ENCODE measurements around the gene SLX9. TPM values are rescaled to one million over a fixed set of nuclear protein-coding genes. Genes with fewer than 3 reads are reported as not detected.

Gene SLX9
- total RNA-seq, 1 donor from 2014 or later = 17.8 TPM

DNA sequence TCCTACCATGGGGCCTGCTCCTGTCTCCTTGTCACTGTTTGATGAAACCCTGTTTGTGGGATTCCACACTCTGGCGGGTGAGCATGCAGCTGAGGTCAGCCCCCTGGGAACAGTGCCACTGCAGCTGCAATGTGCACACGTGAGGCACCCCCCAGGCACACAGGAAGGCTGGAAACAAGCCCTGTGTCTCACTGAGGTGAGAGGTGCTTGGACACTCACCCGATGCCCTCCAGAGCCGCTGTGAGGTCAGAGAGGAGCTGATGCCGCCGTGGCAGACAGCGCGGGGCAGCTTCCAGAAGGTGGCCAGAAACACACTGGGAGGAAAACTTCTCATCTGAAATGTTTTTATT is 49.7 kb downstream of the SLX9 start:
- peak; percentile 36 to 47 for DNase-seq (ENCODE audit: low read depth in 2 of 2)

DNA sequence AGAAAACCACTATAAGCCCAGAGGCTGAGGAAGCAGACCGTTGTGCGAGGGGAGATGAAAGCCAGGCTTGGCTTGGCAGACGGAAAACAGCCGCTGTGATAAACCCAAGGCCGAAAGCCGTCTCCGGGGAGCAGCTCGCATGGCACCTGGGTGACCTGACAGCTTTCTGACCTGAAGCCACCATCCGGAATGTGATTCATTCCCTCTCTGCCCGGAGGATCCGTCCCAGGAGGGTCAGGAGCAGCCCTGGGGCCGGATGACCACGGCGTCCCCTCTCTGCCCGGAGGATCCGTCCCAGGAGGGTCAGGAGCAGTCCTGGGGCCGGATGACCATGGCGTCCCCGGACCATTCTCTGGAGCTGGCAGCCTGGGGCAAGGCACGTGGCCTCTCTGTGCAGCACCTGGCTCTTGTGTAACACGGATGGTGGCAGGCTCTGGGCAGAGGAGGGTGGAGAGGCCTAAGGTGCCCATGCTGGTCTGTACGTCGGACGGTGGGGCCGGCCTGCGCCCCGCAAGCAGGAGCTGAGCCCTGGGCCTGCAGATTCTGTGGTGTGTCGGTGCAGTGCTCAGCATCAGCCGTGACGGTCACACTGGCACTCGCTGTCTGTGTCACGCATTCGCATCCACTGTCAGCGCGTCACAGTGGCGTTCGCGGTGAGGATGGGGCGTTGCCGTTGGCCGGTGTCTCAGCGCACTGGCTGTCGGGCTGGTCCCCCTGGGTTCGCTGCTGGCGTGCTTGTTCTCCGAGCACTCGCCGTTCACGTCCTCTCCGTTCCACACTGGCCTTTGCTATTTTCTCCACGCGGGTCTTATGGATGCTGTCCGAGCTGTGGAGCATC is 50.3 kb downstream of the SLX9 start:
- peak in 1 of 2 donors; percentile 9 for DNase-seq (ENCODE audit: low read depth in 2 of 2)

DNA sequence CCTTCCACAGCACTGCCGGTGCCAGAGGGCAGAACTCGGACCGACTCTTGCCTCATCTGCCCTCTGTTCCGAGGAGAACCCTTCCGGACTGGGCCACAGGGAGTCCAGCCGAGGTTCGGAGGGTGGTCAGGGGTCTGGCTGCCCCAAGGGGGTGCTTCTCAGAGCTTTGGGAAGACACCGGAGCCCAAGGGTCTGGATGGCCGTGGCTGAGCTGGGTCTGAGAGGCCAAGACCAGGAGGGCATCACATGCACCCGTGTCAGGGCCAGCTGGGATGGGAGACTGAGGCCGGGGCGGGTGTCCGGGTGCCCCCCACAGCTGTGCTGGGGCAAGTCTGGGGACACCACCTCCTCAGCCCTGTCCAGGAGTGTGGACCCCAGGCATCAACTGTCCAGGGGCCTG is 51.1 kb downstream of the SLX9 start:
- no peak for DNase-seq (ENCODE audit: low read depth in 2 of 2)

DNA sequence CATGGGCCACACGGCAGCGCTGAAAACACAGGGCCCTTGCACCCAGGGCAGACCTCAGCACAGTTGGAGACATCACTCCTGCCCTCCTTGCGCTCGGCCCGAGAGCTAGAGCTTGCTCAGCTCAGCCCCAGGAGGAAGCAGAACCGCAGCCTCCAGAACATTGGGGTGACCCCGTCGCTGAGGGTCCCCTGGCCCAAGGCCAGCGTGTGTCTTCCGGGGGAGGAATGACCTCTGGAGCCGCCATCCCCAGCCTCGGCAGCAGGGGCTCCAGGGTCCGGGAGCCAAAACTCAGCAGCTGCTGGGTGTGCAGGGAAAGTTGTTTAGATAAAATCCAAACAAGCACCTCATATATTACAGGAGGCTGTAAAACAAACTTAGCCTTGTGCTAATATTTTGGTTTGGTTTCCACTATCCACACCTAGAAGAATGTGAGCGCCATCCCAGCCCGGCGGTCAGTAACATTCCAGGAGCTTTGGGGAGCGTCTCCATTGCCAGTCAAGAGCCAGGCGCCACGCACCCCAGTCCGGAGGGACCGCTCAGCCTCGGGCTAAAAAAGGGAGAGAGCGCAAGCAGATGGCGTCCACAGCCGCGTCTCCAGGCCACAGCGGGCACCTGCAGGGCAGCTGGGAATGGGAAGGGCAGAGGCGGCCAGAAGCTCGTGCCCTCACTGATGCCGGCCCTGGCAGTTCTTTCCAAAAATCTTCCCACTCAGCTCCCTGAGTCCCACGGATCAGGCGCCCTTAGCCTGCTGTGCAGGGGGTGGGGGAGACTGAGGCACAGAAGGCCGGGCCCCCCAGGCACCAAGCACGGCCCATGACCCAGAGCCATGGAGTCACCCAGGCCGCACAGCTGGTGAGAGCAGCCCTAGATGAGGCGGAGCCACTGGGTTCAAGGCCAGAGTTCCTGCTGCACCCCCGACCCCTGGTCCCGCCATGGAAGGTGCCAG is 52.0 kb downstream of the SLX9 start:
- no peak for DNase-seq (ENCODE audit: low read depth in 2 of 2)

DNA sequence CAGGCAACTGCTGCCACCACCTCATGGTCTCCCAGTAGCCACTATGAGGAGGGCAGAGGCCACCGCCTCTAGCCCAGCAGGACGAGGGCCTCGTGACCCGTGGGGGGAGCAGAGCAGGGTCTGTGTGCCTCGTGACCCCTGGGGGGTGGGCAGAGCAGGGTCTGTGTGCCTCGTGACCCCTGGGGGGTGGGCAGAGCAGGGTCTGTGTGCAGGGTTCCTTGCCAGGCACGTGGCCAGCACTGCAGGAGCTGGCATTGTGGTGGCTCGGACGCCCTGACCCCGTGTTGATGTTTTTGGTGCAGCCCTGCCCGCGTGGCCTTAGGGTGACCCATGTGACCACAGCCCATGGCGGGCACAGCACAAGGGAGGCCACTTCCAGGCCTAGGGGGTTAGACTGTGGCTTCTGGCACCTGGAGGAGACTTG is 52.8 kb downstream of the SLX9 start:
- DNase-seq (ENCODE audit: low read depth in 2 of 2) = no peak

DNA sequence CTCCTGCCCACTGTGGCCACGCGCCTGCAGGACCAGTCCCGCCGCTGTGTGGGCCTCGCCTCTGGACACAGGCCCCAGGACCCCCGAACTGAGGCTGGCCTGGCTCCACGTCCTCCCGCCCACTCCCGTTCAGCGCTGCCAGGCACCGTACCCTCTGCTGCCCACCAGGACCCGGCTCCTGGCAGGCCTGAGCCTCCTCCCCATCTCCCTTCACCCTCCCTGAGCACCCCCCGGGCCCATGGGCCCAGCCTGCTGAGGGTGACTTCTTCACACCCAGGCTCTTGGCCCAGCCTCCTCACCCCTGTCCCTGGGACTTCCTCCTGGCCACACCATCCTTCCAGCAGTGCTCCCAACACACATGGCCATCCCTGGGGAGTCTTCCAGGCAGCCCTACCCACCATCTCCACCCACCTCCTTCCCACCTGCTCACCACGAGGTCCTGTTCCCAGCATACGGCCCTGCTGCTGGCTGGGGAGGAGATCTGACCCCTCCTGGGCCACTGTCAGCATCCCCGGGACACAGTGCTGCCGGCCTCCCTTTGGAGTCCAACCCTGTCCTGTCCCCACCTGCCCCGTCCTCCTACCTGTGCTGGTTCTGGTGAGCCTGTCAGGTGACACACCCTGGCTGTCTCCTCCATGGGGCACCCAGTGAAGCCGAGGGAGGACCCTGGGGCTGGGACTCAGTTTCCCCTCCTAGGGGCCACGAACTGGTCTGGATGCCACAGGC is 53.7 kb downstream of the SLX9 start:
- no peak for DNase-seq (ENCODE audit: low read depth in 2 of 2)

DNA sequence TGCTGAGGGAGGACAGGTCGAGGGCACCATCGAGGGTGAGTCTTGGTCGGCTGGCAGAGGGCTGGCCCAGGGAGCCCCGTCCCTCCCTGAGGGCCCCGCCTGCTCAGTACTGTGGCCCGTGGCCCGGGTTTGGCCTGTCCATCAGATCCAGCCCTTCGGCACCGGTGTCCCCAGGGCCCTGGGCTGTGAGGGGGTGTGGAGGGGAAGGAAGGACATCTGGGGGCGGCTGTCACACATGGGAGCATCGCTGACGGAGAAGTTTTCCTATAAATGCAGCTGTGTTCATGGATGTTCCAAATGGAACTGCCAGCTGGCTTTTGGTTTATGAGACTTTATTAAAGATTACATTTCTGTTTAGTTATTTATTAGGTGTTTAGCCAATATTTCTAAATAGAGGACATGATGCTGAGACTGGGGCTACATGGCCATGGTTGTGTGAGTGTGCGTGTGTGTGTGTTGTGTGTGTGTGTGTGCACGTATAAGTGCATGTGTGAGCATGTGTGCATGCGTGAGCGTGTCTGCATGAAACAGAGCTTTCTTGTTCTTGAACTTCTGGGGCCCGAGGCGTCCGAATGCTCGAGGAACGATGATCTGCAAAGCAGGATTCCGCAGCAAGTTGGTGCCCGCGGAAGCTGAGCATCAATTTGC is 54.3 kb downstream of the SLX9 start:
- no peak for DNase-seq (ENCODE audit: low read depth in 2 of 2)

DNA sequence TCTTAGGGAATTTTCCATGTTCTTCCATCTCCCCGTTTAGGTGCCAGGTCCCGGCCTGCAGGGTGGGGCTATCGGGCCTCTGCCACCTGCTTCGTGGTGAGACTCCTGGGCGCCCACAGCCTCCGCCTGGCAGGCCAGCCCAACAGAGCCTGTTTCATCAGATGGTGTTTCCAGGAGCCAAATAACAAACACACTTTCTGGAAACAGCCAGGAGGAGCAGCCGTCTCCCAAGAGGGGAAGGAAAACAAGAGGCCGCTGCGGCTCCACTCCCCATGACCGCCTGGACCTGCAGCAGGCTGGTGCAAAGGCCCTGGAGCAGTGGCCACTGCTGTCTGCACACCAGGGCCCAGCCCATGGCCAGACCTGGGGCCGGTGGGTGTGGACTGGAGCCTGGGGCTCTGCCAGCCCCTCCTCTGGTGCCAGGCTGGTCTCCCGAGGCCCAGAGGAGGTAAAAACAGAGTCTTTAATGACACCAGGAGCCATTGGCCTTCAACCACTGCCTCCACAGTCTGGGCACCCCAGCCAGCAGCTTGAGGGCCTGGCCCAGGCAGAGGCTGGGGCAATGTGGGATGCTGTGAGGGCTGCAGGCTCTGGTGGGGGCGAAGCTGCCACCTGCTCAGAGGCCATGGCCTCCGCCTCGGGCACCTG is 55.0 kb downstream of the SLX9 start:
- no peak for DNase-seq (ENCODE audit: low read depth in 2 of 2)

DNA sequence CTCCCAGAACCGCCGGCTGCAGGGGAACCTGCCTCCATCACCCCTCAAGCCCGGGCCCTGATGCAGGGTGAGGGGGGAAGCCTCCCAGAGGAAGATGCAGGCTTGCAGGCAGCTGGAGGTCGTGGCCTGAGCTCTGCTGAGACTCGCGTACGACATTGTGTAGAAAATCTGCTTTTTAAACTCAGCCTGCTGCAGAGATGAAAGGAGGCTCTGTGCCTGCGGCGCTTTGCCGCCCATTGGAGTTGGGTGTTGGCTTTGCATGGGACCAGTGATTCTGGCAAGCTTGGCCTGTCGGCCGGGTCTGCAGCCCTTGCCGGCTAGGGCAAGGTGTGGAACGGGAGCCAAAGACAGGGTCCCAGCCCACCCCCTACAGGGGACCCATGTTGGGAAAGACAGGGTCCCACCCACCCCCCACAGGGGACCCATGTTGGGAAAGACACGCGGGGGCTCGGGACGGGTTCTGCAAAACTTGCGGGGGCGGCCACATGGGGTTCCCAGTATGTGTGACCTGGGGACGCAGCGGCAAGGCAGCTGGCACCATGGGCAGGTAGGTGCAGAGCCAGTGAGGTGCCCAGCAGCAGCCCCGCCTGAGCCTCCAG is 55.6 kb downstream of the SLX9 start:
- DNase-seq (ENCODE audit: low read depth in 2 of 2) = no peak

DNA sequence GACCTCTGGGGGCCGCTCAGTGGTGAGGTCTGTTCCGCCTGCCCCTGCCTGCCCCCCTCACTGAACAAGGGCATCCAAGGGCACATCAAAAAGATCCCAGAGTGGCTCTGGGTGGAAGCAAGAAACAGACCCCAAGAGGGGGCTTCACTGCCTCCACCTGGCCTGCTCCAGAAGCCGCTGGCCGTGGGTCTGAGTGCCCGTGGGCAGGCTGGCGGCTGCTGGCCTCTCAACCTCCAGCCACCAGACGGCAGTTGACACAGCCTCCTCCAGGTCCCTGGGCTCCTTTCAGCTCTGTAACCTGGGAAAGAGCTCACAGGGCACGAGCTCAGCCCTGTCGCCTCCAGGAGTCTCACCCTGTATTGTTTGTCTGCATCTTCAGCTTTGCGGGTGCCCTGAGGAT is 56.3 kb downstream of the SLX9 start:
- no peak for DNase-seq (ENCODE audit: low read depth in 2 of 2)

DNA sequence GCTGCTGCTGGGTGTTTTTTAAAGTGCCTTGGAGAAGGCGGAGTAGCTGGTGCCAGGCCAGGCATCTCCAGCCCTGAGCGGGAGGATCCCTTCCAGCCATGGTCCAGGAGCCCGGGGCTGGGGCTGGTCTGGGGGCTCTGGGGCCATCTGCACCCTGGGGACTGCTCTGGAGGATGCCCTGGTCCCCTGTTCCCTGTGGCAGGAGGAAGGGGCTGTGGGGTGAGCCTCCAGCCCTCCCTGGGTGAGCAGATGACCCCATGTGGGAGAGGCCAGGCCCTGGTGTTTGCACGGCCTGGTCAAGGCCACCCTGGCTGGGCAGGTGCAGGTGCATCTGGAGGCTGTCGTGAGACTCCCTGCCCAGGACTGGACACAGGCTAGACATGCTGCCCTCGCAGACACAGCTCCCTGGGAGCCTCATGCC is 56.7 kb downstream of the SLX9 start:
- DNase-seq (ENCODE audit: low read depth in 2 of 2) = no peak

DNA sequence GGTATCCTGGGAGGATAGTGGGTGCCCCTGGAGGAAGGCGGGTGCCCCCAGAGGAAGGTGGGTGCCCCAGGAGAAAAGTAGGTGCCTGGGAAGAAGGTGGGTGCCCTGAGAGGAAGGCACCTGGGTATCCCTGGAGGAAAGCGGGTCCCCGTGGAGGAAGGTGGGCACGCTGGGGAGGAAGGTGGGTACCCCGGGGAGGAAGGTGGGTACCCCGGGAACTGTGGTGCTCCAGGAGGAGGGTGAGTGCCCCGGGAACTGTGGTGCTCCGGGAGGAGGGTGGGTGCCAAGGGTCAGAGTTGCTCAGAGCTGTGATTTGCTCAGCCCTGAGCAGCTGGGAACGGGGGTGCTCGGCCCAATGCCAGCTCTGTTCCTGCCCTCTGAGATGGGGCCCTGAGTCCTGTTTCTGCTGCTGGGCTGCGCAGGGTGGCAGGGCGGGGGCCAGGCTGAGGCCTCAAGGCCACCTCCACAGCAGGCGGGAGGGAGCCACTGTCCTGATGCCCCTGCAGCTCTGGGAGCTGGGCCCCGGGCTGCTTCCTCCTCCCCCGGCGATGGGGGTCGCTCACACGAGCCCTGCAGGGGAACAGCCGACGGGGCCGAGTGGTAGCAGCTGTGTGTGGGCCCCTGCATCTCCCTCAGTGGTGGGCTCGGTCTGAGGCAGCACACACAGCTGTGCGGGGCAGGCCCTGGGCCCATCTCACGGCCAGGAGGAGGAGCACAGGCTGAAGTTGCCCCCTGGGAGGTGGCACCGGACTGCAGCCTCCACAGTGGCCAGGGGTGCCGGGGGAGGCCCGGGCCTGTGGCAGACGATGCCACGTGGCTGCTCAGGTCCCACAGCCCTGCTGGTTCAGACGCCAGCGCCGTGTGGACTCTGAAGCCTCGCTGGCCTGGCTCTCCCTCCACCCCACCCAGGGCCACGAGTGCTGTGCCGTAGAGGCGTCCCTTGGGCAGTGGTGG is 57.4 kb downstream of the SLX9 start:
- no peak for DNase-seq (ENCODE audit: low read depth in 2 of 2)

DNA sequence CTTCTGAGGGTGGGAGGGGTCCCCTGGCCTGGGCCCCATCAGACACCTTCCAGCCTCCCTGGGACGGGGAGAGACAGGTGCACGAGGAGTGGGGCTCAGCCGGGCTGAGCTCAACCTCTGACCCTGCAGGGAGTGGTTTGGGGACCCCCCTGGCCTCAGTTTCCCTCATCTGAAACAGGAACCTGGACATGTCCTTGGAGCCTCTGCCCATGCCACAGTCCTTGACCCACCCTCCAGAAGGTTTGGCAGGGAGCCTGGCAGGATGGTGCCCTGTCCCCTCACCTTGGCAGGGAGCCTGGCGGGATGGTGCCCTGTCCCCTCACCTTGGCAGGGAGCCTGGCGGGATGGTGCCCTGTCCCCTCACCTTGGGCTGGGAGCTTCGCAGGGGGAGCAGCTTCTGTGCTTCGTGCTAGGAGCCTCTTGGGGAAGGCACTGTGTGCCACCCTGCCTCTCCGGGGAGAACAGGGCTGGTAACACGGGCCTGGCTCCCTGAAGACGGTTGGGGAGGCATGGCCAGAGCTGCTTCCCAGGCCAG is 58.3 kb downstream of the SLX9 start:
- no peak for DNase-seq (ENCODE audit: low read depth in 2 of 2)

DNA sequence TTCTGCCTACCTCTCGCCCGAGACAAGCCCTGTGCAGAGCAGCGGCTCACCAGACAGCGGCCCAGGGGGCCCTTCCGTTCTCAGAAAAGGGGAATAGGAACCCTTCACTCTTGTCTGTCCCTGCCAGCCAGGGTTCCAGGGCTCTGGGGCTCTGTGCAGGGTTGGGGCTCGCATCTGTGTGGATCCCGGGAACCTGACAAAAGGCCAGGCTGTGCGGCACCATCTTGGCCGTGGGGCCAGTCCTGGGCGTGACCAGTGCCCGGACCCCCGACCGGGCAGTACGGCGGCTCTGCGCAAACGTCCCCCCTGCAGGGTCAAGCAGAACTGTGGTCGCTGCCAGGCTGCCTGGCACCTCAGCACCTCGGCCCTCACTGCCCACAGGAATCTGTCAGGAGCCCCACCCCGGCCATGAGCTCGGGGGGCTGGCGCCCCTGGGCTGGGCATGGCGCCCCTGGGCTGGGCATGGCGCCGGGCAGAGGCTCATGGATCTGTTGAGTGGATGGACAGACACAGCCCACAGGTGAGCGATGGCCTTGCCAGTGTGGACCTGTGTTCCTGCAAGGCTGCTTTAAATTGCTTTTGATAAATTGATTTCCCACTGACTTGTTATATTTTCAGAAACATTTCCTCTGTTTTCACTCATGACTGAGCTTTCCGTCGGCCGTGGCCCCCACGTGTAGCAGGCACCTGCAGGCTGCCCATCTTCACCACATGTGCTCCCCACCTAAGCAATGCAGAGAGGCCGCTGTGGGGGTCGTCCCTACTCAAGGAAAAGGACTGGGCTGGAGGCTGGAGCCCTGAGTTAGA is 59.0 kb downstream of the SLX9 start:
- DNase-seq (ENCODE audit: low read depth in 2 of 2) = no peak

DNA sequence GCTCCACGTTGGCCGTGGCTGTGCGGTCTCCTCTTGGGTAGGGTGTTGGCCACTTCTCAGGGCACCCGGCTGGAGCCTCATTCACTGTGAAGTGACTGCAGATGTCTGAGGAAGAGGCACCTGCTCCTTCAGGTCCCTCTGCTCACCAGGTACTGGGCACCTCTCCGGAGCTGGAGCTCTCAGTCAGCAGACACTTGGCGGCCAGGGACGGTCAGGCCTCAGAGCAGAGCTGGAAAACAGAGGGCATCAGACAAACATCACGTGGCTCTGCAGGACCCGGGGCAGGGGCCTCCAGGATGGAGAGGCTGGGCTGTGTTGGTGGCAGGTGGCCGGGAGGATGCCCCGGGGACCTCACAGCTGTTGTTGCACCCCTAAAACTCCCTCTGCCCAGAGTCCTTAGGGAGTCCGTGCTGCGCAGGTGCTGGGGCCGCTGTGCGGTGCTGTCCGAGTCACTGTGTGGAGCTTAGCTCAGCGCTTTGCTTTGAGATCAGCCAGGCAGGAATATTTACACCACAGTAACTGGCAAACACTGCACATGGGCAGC is 59.7 kb downstream of the SLX9 start:
- no peak for DNase-seq (ENCODE audit: low read depth in 2 of 2)

DNA sequence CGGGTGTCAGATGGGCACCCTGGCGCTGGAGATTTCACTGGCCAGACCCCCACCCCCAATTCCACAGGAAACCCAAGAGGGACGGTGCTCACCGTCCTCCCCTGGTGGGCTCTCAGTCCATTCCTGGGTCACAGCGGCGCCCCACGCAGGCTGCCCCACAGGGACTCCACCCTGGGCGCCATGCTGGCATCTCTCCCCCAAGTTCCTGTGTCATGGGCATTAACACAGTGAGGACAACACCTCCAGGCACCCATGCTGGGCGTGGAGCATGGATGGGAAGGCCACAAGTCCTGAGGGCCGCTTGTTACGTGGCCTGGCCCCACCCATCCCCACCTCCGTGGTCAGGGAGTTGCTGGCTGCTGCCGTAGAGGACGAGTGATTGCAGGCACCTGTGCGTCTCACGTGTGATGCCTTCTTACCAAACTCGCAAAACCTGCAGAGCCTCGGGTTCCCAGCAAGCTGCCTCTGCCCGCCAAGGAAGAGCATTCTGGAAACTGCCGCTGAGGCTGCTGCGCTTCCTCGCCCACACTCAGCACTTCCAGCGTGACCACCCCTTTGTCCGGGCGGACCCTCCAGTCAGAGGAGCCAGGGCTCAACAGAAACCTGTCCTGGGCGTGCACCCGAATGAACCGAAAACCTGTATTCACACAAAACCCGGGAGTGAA is 60.3 kb downstream of the SLX9 start:
- DNase-seq (ENCODE audit: low read depth in 2 of 2) = no peak

DNA sequence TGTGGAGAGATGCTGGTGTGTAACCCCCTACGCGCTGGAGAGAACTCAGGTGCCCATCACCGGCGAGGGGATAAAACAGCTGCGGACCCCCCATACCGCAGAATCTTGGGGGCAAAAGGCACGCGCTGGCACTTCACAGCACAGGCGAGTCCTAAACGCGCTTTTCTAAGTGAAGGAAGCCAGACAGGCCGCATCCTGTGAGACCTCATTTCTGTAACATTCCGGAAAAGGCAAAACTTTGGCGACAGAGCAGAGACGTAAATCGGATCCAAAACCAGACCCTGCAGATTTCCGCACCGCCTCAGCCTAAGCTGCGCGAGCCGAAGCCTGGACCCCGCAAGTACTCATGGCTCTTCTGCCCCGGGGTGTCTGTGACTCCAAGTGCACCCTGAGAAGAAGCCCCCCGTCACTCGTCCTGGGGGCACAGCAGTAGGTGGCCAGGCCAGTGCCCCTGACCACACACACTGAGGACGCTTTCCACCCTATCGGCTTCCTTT is 60.9 kb downstream of the SLX9 start:
- peak in 1 of 2 donors; percentile 44 for DNase-seq (ENCODE audit: low read depth in 2 of 2)

All from dermis microvascular lymphatic vessel endothelial cell (primary cell).